ENCODE results near the gene PRKCA. TPM values are rescaled to one million over a fixed set of nuclear protein-coding genes. Genes with fewer than 3 reads are reported as not detected.

Gene PRKCA
- total RNA-seq, 4 donors from 2014 or later = 9.0 to 76.1 (median 15.1) TPM

- no peak overlapping the region for H3K4me3 ChIP-seq
- H3K4me1 ChIP-seq = no peaks in the 10 kb centered on the region
- no peaks in the 10 kb centered on the region for H3K9me3 ChIP-seq
- no peaks in the 10 kb centered on the region for H3K36me3 ChIP-seq
- TF ChIP-seq CTCF (IDR thresholded peaks at IDR 0.05) (peak in 1 of 4 experiments; percentile 7), POLR2A (IDR thresholded peaks at IDR 0.05) (no peak)
- DNase-seq = peak; percentile 58 to 61
- peak overlapping the region; percentile 64 to 84 for H3K27ac ChIP-seq
- no peaks in the 10 kb centered on the region for H3K27me3 ChIP-seq
- intact Hi-C loops (cut with DNase I; ENCODE audit: low total_unique reads) = no loop called here
These were observed 278.0 kb downstream of the PRKCA start for GRCh38 chr17:66580184-66580955.

- DNase-seq = peak; percentile 43 to 82
- intact Hi-C loops (cut with DNase I; ENCODE audit: low total_unique reads) = no loop called here
- H3K4me3 ChIP-seq = no peak overlapping the region
- no peaks in the 10 kb centered on the region for H3K27me3 ChIP-seq
- H3K27ac ChIP-seq = peak overlapping the region; percentile 64 to 84
- H3K9me3 ChIP-seq = no peaks in the 10 kb centered on the region
- H3K36me3 ChIP-seq = no peaks in the 10 kb centered on the region
- TF ChIP-seq POLR2A (IDR thresholded peaks at IDR 0.05) (no peak), CTCF (IDR thresholded peaks at IDR 0.05) (no peak)
- no peaks in the 10 kb centered on the region for H3K4me1 ChIP-seq
These were observed 278.6 kb downstream of the PRKCA start for GRCh38 chr17:66580956-66581391.

GRCh38 chr17:66582373-66583111 is 280.1 kb downstream of the PRKCA start:
- no peaks in the 10 kb centered on the region for H3K4me1 ChIP-seq
- peak overlapping the region; percentile 4 to 84 for H3K27ac ChIP-seq
- H3K9me3 ChIP-seq = no peaks in the 10 kb centered on the region
- no peaks in the 10 kb centered on the region for H3K36me3 ChIP-seq
- H3K27me3 ChIP-seq = no peaks in the 10 kb centered on the region
- no peak overlapping the region for H3K4me3 ChIP-seq
- DNase-seq = no peak
- intact Hi-C loops (cut with DNase I; ENCODE audit: low total_unique reads) = no loop called here
- TF ChIP-seq CTCF (IDR thresholded peaks at IDR 0.05) (no peak), POLR2A (IDR thresholded peaks at IDR 0.05) (no peak)

- TF ChIP-seq POLR2A (IDR thresholded peaks at IDR 0.05) = no peak
- Histone ChIP-seq H3K36me3 (no peaks in the 10 kb centered on the region), H3K27me3 (no peaks in the 10 kb centered on the region), H3K27ac (peak overlapping the region; percentile 4 to 84), H3K4me1 (no peaks in the 10 kb centered on the region), H3K4me3 (no peak overlapping the region), H3K9me3 (no peaks in the 10 kb centered on the region)
- intact Hi-C loops (cut with DNase I; ENCODE audit: low total_unique reads) = no loop called here
- no peak for DNase-seq
These were observed 280.8 kb downstream of the PRKCA start for GRCh38 chr17:66583112-66583748.

GRCh38 chr17:66584927-66585326 is 282.5 kb downstream of the PRKCA start:
- DNase-seq = no peak
- H3K27ac ChIP-seq = no peak overlapping the region
- no peak for TF ChIP-seq CTCF (IDR thresholded peaks at IDR 0.05)
- TF ChIP-seq POLR2A (IDR thresholded peaks at IDR 0.05) = no peak
- no peak overlapping the region for H3K4me3 ChIP-seq
- no peaks in the 10 kb centered on the region for H3K4me1 ChIP-seq
- no peaks in the 10 kb centered on the region for H3K9me3 ChIP-seq
- no peaks in the 10 kb centered on the region for H3K27me3 ChIP-seq
- no peaks in the 10 kb centered on the region for H3K36me3 ChIP-seq
- intact Hi-C loops (cut with DNase I; ENCODE audit: low total_unique reads) = no loop called here

Measured in uterus (tissue), 4 donors.